SIG-M5 treated with dmso at 0.1 percent for 504 hours (cell line): ENCODE measurements around the gene PSMC1.

Experiments used
- DNase-seq: peaks from one replicate; lab custom pipeline; 2025; ENCODE audit not compliant: unreplicated experiment; lab: John Stamatoyannopoulos, UW

Gene PSMC1

DNA sequence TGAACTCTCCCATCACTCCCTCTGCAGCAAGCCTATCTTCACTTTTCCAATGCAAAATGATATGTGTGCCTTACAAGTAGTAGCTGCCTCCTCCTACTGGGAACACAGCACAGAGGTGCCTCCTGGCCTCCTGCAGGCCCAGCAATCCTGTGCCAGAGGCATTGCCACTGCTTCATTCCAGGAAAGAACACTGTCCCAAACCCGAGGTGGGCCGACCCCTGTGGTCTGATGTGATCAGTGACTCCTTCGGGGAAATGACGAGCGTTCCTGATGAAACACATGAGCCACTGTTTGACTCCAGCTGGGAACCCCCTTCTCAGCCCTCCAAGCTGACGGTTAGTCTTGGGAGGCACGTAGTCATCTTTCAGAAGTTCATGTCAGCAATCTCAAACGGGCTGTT is 19.5 kb downstream of the PSMC1 start:
- DNase-seq = no peak

DNA sequence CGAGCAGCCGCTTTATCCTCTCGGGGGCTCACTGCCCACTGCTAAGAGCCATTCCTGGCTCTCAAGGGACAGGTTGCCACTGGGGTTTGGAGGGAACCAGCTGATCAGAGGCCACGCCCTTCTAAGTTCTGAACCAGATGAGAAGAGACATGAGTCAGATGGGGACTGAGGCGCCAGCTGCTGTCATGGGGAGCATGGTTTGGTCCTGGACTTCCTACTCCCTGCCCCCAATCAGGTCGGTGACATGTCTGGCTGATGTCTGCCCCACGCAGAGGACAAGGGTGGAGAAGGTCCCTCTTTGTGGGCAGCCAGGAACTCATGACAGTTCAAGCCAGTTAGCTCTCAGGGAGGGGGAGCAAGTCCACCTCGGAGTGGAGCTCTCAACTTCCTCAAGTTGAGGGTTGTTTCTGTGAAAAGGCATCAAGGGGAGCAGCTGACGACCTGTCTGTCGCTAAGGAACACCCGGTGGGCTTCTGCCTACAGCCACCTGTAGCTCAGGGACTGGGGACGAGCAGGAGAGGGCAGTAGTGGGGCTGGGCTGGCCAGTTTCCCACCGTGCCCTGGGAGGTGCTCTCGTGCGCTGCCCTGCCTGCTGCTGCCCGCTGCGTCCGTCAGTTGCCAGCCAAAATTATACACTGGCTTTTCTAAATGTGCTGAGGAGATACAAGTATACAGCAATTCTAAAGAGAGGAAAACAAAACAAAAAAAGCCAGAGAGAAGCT is 20.5 kb downstream of the PSMC1 start:
- no peak for DNase-seq

DNA sequence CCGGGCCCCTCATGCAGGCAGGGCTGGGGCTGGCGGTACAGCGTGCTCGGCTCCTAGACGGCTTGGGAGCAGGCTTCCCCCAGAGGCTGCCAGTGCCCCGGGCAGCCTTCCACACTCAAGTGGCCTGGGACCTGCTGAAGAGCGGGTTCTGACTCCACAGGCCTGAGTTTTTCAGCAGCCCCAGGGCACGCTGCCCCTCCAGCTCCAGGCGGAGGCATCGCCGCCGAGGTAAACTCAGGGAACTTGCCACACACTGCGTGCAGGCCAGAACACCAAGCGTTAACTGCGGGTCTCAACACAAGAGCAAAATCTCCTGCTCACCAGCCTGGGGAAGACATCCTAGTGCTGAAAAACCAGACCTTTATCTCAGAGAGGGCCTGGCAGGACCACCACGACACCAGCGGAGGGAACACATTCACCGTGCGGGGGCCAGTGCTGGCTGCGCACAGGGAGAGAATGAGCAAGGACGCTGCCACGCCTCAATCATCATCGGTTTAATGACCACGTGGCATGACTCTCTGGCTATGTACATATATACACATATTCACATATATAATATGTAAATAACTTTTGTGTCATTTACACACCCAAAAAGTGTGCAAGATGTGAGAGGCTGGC is 21.3 kb downstream of the PSMC1 start:
- DNase-seq = no peak

DNA sequence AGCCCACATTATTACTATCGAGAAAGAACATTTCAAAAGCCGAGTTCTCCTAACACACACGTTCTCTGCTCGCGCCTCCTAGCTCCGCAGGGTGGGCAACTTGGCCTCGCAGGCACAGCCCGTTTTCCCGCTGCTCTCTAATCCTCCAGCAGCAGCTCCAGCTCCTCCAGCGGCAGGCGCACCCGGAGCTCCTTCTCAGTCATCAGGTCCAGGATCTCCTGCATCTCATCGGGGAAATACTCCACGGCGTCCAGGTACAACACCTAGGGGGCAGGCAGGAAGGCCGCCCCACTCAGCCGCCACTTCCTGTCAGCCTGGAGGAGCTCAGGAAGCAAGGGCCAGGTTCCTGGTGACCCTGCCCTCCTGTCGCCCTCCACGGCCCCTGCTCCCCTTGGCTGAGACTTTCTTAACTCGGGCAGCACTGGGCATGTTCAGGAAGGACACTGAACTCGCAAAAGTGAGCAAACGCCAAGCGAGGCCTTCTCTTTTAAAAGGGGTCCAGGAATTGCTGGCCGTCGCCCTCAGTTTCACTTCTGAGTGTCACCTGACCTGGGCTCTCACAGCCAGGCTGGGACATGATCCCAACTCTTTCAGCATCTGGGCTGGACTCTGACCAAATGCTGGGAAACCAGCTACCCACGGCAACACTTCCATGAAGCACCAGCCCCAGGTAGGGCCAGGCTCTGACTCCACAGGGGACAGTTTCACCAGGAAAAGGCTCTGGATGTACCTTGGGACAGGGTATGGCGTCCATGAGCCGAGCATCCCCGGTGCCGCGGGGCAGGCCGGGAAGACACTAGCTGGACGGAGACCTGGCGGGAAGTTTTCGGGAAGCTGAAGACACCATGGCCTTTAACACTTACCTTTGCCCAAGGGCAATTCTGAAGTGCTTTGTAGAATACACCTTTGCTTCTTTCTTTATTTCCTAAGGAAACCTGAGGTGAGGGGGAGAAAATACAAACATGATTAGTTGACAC is 22.1 kb downstream of the PSMC1 start:
- no peak for DNase-seq

DNA sequence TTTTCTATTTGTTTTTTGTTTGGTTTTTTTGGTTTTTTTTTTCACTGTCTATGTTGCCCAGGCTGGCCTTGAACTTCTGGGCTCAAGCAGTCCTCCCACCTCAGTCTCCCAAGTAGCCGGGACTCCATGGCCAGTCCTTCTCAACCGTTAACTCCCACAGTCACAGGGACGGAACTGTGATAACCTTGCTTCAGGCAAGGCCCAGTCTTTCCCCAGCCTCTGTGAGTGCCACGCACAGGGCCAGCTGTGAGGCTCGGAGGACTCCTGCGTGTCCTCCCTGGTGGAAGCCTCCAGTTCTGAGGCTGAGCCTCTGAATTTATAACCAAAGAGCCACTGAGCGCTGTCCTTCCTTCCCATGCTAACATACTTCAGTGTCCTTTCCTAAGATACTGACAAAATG is 23.7 kb downstream of the PSMC1 start:
- no peak for DNase-seq

GRCh38 chr14:90281261-90281660 is 24.9 kb downstream of the PSMC1 start:
- no peak for DNase-seq

DNA sequence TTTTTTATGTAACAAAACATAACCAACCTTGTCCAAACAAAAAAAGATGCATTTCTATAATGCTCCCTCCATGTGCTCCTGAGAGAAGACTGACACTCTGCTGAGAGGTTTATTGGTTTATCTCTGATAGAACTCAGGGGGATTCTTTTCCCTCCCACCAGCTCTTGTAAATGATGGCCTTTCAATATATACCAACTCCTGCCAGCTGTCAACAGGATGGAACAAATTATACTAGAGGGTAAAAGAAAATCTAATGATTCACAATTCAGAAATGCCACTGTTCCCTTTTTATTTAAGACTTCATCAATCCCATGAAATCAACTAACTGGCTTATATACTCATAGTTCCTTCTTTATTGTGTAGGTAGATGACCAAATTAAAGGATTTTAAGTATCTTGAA is 25.4 kb downstream of the PSMC1 start:
- no peak for DNase-seq

- DNase-seq = no peak
Observed at GRCh38 chr14:90287791-90288190, 31.4 kb downstream of the PSMC1 start.

DNA sequence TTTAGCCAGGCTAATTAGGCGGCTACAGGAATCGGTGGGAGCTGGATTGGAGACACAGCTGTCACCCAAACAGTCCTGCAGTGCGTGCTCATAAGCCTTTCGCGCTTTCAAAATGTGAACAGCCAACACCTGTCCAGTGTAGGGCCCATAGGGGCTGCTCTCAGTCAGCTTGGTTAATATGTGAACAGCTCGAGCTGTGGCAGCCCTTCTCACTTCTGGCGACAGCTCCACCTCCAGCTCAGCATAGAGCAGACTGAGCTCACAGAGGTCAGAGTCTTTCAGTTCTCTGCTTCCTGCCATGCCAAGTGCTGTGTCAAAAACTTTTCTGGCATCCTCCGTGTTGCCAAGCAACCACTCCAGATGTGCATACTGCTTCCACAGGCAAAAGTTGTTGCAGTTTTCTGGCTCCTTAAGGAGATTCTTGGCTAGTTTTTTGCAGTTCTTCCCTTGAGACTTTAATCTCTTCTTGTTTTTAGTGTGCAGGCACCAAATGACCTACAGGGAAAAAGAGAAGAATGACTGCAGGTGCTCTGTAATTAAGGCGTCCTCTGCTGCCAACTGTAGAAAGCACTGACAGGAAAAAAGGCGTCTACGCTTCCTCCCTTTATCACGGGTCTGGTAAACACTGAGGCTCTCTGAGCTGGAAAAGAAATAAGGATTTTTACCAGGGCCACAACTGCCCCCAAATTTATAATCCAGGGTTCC is 32.5 kb downstream of the PSMC1 start:
- no peak for DNase-seq

DNA sequence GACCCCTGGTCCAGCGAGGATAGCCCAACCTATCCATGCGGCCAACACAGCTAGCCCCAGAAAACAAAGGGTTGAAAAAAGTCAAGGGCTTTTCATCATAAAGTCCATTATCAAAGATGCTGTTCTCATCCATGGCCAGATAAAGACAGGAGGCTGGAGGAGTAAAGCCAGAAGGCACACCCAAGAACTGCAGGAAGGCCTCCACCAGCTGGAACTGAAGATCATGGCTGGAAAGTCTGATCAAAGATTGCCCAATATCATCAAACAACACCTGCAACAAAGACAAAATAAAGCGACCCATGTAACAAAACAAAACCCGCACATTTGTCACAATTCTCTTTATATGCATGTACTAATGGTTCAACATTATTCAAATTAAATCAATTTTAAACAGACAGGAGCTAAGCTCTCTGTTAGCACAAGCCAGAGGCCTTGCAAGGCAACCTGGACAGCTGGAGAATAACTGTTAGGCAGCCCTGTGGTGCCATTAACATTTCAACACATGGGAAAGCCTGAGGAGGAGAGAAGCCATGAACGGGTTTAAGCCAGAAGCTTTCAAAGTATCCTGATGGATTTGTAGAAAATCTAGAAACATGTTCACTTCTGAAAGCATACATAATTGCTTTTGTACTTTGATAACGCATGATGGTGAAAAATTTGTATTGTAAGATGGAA is 34.1 kb downstream of the PSMC1 start:
- no peak for DNase-seq

DNA sequence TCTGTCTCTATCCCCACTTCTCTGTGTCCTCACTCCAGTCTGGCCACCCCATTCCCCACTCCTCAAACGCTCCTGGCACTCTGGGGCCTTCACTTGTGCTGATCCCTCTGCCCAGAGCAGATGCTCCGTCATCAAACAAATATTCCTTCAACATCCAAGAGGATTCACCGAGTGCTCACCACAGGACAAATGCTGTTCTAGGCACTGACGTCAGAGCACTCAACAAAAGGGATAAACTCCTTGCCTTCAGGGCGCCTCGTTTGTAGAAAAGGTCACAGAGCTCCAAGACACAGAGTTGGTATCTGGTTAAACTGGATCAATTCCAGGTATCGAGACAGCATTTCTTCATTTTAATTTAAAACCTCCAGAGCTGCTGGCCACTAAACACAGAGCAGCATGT is 35.3 kb downstream of the PSMC1 start:
- DNase-seq = no peak

DNA sequence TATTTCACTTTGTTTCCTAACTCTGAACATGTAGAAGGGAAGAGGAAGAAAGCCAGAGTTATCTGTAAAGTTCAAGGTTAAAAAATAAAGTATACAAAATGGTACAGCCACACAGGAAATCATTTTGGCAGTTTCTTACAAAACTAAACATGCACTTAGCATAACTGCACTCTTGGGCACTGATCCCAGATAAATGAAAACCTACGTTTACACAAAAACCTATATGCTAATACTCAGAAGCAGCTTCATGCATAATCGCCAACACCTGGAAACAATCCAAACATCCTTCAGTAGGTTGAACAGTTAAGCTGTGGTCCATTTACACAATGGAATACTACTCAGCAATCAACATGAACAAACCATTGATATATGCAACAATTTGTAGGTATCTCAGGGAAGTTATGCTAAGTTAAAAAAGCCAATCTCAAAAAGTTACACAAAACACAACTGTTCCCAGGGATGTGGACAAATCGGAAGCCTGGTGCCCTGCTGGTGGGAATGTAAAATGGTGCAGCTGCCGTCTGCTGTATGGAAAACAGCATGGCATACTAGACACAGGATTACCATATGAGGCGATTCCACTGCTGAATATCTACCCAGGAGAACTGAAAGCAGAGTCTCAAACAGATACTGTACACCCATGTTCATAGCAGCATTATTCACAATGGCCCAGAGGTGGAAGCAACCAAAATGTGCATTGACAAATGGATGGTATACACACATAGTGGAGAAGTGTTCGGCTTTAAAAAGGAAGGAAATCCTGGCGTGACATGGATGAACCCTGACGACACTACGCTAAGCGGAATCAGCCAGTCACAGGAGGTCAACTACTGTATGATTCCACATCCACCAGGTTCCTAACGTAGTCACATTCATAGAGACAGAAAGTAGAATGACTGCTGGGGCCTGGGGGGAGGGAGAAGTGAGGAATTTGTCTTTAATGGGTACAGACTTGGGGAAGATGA is 37.7 kb downstream of the PSMC1 start:
- DNase-seq = no peak

GRCh38 chr14:90294872-90295271 is 38.5 kb downstream of the PSMC1 start:
- DNase-seq = peak; percentile 85

- peak; percentile 84 for DNase-seq
Observed at GRCh38 chr14:90295870-90296516, 39.6 kb downstream of the PSMC1 start.

- no peak for DNase-seq
Observed at GRCh38 chr14:90296641-90297040, 40.3 kb downstream of the PSMC1 start.

- peak; percentile 10 for DNase-seq
Observed at GRCh38 chr14:90297876-90298629, 41.7 kb downstream of the PSMC1 start.

DNA sequence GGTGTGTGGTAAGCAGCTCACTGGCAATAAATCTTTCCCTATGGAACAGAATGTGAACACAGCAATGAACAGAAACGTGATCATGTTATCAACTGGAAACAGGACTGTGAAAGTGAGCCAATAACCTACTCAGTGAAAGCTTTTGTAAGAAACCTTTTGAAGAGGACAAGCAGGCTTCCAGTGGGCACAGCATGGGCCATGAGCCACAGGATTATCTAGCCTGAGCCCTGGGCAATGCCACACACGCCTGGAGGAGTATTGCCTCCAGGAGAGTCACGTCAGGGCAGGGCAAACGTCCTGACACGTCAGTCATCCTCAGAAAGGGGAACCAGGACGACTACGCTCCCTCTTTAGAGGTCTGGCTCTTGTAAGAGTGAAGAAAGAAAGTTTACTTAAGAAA is 43.1 kb downstream of the PSMC1 start:
- DNase-seq = peak; percentile 76

DNA sequence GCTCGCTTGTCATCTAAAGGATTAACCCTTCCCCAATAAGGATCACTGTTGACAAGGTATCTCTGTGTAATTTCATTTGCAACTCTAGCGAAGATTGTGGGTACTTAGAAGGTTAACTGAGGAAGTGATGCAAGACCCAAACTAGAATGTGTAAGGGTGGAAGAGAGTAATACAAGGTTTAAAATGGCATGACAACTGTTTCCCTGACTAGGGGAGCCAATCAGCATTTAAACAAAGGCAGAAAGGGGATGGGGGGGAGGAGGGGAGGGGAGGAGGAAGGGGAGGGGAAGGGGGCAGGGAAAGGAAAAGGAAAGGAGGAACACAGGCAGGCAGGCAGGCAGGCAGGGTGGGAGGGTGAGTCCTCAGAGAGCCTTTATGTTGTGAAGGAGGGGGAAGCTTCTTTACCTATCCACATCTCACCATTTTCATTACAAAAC is 44.3 kb downstream of the PSMC1 start:
- peak; percentile 88 for DNase-seq
